ENCODE results near the gene CACNA1C.

- TF ChIP-seq, protein P1, sequence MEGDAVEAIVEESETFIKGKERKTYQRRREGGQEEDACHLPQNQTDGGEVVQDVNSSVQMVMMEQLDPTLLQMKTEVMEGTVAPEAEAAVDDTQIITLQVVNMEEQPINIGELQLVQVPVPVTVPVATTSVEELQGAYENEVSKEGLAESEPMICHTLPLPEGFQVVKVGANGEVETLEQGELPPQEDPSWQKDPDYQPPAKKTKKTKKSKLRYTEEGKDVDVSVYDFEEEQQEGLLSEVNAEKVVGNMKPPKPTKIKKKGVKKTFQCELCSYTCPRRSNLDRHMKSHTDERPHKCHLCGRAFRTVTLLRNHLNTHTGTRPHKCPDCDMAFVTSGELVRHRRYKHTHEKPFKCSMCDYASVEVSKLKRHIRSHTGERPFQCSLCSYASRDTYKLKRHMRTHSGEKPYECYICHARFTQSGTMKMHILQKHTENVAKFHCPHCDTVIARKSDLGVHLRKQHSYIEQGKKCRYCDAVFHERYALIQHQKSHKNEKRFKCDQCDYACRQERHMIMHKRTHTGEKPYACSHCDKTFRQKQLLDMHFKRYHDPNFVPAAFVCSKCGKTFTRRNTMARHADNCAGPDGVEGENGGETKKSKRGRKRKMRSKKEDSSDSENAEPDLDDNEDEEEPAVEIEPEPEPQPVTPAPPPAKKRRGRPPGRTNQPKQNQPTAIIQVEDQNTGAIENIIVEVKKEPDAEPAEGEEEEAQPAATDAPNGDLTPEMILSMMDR (conservative IDR thresholded peaks at IDR 0.05) = no peak
- TF ChIP-seq ZFX (IDR thresholded peaks at IDR 0.05) = no peak
Measured at GRCh38 chr12:2443776-2444175, 391.0 kb downstream of the CACNA1C start.

All from C4-2B (cell line).